GM23338 (cell line): Measurements from ENCODE around the gene SERPINB2. TPM values are rescaled to one million over a fixed set of nuclear protein-coding genes. Genes with fewer than 3 reads are reported as not detected.

Source experiments
- ATAC-seq: fragments of 200-7000 bp; cut with Tn5 transposase; 3 replicates; pipeline ENCODE4 v1.9.1; 2020
- DNase-seq: peaks from one replicate; pipeline ENCODE4 v3.0.0-alpha.2; 2015; ENCODE audit warnings: low spot score
- H2AFZ ChIP-seq: fragments of 200-600 bp; sonication (generic); 2 replicates; pipeline ENCODE4 v1.8.0; 2016; ENCODE audit warnings: antibody characterized with exemption, mild to moderate bottlenecking, moderate library complexity
- H3F3A ChIP-seq: fragments of 200-600 bp; sonication (generic); replicated peaks from 2 replicates; pipeline ENCODE4 v1.8.0; 2017; ENCODE audit warnings: antibody characterized with exemption, mixed run types, low read depth
- H3K27ac ChIP-seq: fragments of 200-600 bp; sonication (generic); 2 replicates; pipeline ENCODE4 v1.6.1; 2016; ENCODE audit warnings: low read depth
- H3K27me3 ChIP-seq: fragments of 200-600 bp; sonication (generic); 2 replicates; pipeline ENCODE4 v1.8.0; 2016; ENCODE audit warnings: mild to moderate bottlenecking, mixed run types, moderate library complexity; ENCODE audit not compliant: insufficient read depth
- H3K36me3 ChIP-seq: fragments of 200-600 bp; sonication (generic); 2 replicates; pipeline ENCODE4 v1.8.0; 2016; ENCODE audit warnings: mild to moderate bottlenecking; ENCODE audit not compliant: insufficient read depth
- H3K4me1 ChIP-seq: fragments of 200-600 bp; sonication (generic); 2 replicates; pipeline ENCODE4 v1.8.0; 2016; ENCODE audit warnings: mild to moderate bottlenecking, moderate library complexity; ENCODE audit not compliant: insufficient read depth
- H3K4me2 ChIP-seq: fragments of 200-600 bp; sonication (generic); 2 replicates; pipeline ENCODE4 v1.7.1; 2017; ENCODE audit warnings: mixed run types
- H3K4me3 ChIP-seq: fragments of 200-600 bp; sonication (generic); 2 replicates; pipeline ENCODE4 v1.6.1; 2016; ENCODE audit warnings: mixed run types
- H3K79me2 ChIP-seq: fragments of 200-600 bp; sonication (generic); replicated peaks from 2 replicates; pipeline ENCODE4 v1.8.0; 2017; ENCODE audit warnings: mild to moderate bottlenecking; ENCODE audit not compliant: insufficient read depth
- H3K9me2 ChIP-seq: fragments of 200-600 bp; sonication (generic); 2 replicates; pipeline ENCODE4 v1.8.0; 2017; ENCODE audit not compliant: insufficient read depth
- H4K20me1 ChIP-seq: fragments of 200-600 bp; sonication (generic); replicated peaks from 2 replicates; pipeline ENCODE4 v1.8.0; 2017; ENCODE audit warnings: mild to moderate bottlenecking; ENCODE audit not compliant: insufficient read depth
- H3K27ac Mint-ChIP-seq: 2 replicates; pipeline ENCODE4 v1.8.0; 2020; ENCODE audit warnings: inconsistent platforms, mild to moderate bottlenecking, moderate library complexity, mixed read lengths
- H3K27me3 Mint-ChIP-seq: 3 replicates; pipeline ENCODE4 v1.8.0; 2022; ENCODE audit warnings: low read depth, mild to moderate bottlenecking, moderate library complexity, mixed read lengths, inconsistent platforms; ENCODE audit not compliant: insufficient read depth, poor library complexity
- H3K36me3 Mint-ChIP-seq: 3 replicates; pipeline ENCODE4 v1.8.0; 2021; ENCODE audit warnings: low read depth, mild to moderate bottlenecking, inconsistent platforms, moderate library complexity, mixed read lengths
- H3K4me1 Mint-ChIP-seq: 3 replicates; pipeline ENCODE4 v1.8.0; 2020; ENCODE audit warnings: mild to moderate bottlenecking, inconsistent platforms, mixed read lengths
- H3K4me3 Mint-ChIP-seq: 3 replicates; pipeline ENCODE4 v1.8.0; 2021; ENCODE audit warnings: moderate library complexity, mild to moderate bottlenecking, inconsistent platforms, mixed read lengths
- H3K9me3 Mint-ChIP-seq: 3 replicates; pipeline ENCODE4 v1.8.0; 2020; ENCODE audit warnings: moderate library complexity, mild to moderate bottlenecking, inconsistent platforms, mixed read lengths
- CREB1 ChIP-seq: fragments of 250-450 bp; sonication (Bioruptor Pico); IDR thresholded peaks from 2 replicates; pipeline ENCODE4 v1.5.0; 2020; ENCODE audit warnings: low read depth, mild to moderate bottlenecking, moderate library complexity
- EZH2 ChIP-seq: fragments of 200-600 bp; sonication (generic); IDR thresholded peaks from one replicate; pipeline ENCODE4 v1.8.0; 2017; ENCODE audit warnings: antibody characterized with exemption, mild to moderate bottlenecking, low read depth; ENCODE audit not compliant: unreplicated experiment
- EZH2phosphoT487 ChIP-seq: fragments of 200-600 bp; sonication (generic); IDR thresholded peaks from one replicate; pipeline ENCODE4 v1.8.1; 2018; ENCODE audit warnings: antibody characterized with exemption; ENCODE audit not compliant: unreplicated experiment
- NANOG ChIP-seq: IDR thresholded peaks from 2 replicates; pipeline ENCODE4 v1.6.1; 2016; ENCODE audit warnings: antibody characterized with exemption, borderline replicate concordance
- ZNF114 ChIP-seq: fragments of 250-450 bp; sonication (Bioruptor Pico); IDR thresholded peaks from 2 replicates; pipeline ENCODE4 v1.5.0; 2020; ENCODE audit warnings: mild to moderate bottlenecking, moderate library complexity
- ZNF331 ChIP-seq: fragments of 250-450 bp; sonication (Bioruptor Pico); IDR thresholded peaks from 2 replicates; pipeline ENCODE4 v1.5.0; 2020; ENCODE audit warnings: low read depth, mild to moderate bottlenecking, moderate library complexity
- polyA plus RNA-seq: library from polyadenylated mRNA; unstranded; fragments of >200 nt; fragmentation: Nextera tagmentation; extraction: Ambion mirVana; gene quantifications from 2 replicates; pipeline ENCODE4 v1.2.1, GENCODE V29; 2016
- total RNA-seq: library from RNA; depleted of rRNA; stranded (reverse); fragments of >200 nt; shearing (Covaris generic); gene quantifications from 2 replicates; pipeline ENCODE4 v1.2.3, GENCODE V29; 2014
- TF ChIP-seq, protein P1 (sequence below): IDR thresholded peaks from one replicate; pipeline ENCODE4 v1.6.1; 2018; ENCODE audit warnings: antibody characterized with exemption; ENCODE audit not compliant: unreplicated experiment
- TF ChIP-seq, protein P2 (sequence below), 2 experiments: fragments of 200-600 bp in 1 of 2; sonication (generic) in 1 of 2; conservative IDR thresholded peaks; 2 replicates each; pipeline versions ENCODE4 v1.5.1 to v1.6.1; 2016 to 2017; ENCODE audit warnings: antibody characterized with exemption in 2 of 2, low read depth in 2 of 2, mild to moderate bottlenecking in 2 of 2, moderate library complexity in 1 of 2
- TF ChIP-seq, protein P3 (sequence below): fragments of 250-450 bp; sonication (Bioruptor Pico); IDR thresholded peaks from 2 replicates; pipeline ENCODE4 v1.5.0; 2020; ENCODE audit warnings: mild to moderate bottlenecking, moderate library complexity

The SERPINB2 gene
- total and polyA plus RNA-seq, 2 experiments from 2014 or later: not detected

DNA sequence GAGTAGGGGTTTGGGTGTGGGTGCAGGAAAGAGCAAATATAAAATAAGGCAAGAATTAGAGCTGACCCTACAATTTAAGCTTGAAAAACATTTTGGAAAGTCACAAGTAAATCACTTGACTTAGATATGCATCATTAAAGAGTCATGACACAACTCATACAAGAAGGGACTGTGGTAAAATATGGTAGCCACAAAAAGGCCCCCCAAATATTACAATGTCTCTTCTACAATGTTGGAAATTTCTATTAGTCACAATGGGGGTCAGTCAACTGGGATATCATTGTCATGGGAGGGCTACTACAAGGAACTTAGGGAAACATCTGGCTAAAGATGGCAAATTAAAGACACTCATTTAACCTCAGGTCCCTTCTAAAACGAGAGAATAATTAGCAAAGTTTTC, 15.7 kb upstream of the SERPINB2 start (continued):
- TF ChIP-seq, protein P1, sequence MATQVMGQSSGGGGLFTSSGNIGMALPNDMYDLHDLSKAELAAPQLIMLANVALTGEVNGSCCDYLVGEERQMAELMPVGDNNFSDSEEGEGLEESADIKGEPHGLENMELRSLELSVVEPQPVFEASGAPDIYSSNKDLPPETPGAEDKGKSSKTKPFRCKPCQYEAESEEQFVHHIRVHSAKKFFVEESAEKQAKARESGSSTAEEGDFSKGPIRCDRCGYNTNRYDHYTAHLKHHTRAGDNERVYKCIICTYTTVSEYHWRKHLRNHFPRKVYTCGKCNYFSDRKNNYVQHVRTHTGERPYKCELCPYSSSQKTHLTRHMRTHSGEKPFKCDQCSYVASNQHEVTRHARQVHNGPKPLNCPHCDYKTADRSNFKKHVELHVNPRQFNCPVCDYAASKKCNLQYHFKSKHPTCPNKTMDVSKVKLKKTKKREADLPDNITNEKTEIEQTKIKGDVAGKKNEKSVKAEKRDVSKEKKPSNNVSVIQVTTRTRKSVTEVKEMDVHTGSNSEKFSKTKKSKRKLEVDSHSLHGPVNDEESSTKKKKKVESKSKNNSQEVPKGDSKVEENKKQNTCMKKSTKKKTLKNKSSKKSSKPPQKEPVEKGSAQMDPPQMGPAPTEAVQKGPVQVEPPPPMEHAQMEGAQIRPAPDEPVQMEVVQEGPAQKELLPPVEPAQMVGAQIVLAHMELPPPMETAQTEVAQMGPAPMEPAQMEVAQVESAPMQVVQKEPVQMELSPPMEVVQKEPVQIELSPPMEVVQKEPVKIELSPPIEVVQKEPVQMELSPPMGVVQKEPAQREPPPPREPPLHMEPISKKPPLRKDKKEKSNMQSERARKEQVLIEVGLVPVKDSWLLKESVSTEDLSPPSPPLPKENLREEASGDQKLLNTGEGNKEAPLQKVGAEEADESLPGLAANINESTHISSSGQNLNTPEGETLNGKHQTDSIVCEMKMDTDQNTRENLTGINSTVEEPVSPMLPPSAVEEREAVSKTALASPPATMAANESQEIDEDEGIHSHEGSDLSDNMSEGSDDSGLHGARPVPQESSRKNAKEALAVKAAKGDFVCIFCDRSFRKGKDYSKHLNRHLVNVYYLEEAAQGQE: no peak
- TF ChIP-seq, protein P2, sequence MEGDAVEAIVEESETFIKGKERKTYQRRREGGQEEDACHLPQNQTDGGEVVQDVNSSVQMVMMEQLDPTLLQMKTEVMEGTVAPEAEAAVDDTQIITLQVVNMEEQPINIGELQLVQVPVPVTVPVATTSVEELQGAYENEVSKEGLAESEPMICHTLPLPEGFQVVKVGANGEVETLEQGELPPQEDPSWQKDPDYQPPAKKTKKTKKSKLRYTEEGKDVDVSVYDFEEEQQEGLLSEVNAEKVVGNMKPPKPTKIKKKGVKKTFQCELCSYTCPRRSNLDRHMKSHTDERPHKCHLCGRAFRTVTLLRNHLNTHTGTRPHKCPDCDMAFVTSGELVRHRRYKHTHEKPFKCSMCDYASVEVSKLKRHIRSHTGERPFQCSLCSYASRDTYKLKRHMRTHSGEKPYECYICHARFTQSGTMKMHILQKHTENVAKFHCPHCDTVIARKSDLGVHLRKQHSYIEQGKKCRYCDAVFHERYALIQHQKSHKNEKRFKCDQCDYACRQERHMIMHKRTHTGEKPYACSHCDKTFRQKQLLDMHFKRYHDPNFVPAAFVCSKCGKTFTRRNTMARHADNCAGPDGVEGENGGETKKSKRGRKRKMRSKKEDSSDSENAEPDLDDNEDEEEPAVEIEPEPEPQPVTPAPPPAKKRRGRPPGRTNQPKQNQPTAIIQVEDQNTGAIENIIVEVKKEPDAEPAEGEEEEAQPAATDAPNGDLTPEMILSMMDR (conservative IDR thresholded peaks at IDR 0.05; ENCODE audit: low read depth in 2 of 2): no peak
- TF ChIP-seq CREB1: no peak
- TF ChIP-seq NANOG: no peak
- no peak for TF ChIP-seq ZNF331
- TF ChIP-seq EZH2: no peak

DNA sequence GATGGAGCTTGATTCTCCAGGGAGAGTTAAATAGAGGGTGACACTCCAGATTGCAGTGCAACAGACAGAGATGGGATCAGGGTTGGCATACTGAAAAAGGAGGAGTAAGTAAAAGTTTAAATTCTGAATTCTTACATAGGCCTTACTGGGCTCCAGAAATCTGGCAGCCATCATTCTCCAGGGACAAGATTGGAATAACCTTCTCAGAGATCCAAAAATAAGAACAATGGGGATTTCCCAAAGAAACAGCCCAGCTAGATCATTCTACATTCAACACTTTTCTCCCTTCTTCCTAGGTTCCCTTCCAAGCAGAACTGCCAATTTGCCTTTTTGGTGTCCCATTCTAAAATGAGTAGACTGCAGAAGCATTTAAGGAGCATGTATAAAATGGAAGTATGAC, 14.9 kb upstream of the SERPINB2 start:
- H3K4me2 ChIP-seq: no peak overlapping the region
- no peaks in the 10 kb centered on the region for H3F3A ChIP-seq
- no peaks in the 10 kb centered on the region for H4K20me1 ChIP-seq
- H3K27me3 ChIP-seq: no peaks in the 10 kb centered on the region
- H3K4me3 ChIP-seq: no peak overlapping the region
- no peak for DNase-seq
- no peaks in the 10 kb centered on the region for H3K9me3 Mint-ChIP-seq
- H3K4me1 ChIP-seq: no peaks in the 10 kb centered on the region
- no peaks in the 10 kb centered on the region for H3K4me1 Mint-ChIP-seq
- peaks cover 6% of the 10 kb centered on the region for H3K27me3 Mint-ChIP-seq
- no peak overlapping the region for H2AFZ ChIP-seq
- no peaks in the 10 kb centered on the region for H3K9me2 ChIP-seq
- H3K27ac ChIP-seq: no peak overlapping the region
- H3K36me3 ChIP-seq: no peaks in the 10 kb centered on the region
- no peak overlapping the region for H3K4me3 Mint-ChIP-seq
- H3K79me2 ChIP-seq: no peaks in the 10 kb centered on the region
- no peak for ATAC-seq
- no peak overlapping the region for H3K27ac Mint-ChIP-seq
- H3K36me3 Mint-ChIP-seq: no peaks in the 10 kb centered on the region
- TF ChIP-seq, protein P1: no peak
- TF ChIP-seq EZH2 (no peak), NANOG (no peak), ZNF114 (CRISPR knock-in tag) (no peak), EZH2phosphoT487 (no peak)
- TF ChIP-seq, protein P3, sequence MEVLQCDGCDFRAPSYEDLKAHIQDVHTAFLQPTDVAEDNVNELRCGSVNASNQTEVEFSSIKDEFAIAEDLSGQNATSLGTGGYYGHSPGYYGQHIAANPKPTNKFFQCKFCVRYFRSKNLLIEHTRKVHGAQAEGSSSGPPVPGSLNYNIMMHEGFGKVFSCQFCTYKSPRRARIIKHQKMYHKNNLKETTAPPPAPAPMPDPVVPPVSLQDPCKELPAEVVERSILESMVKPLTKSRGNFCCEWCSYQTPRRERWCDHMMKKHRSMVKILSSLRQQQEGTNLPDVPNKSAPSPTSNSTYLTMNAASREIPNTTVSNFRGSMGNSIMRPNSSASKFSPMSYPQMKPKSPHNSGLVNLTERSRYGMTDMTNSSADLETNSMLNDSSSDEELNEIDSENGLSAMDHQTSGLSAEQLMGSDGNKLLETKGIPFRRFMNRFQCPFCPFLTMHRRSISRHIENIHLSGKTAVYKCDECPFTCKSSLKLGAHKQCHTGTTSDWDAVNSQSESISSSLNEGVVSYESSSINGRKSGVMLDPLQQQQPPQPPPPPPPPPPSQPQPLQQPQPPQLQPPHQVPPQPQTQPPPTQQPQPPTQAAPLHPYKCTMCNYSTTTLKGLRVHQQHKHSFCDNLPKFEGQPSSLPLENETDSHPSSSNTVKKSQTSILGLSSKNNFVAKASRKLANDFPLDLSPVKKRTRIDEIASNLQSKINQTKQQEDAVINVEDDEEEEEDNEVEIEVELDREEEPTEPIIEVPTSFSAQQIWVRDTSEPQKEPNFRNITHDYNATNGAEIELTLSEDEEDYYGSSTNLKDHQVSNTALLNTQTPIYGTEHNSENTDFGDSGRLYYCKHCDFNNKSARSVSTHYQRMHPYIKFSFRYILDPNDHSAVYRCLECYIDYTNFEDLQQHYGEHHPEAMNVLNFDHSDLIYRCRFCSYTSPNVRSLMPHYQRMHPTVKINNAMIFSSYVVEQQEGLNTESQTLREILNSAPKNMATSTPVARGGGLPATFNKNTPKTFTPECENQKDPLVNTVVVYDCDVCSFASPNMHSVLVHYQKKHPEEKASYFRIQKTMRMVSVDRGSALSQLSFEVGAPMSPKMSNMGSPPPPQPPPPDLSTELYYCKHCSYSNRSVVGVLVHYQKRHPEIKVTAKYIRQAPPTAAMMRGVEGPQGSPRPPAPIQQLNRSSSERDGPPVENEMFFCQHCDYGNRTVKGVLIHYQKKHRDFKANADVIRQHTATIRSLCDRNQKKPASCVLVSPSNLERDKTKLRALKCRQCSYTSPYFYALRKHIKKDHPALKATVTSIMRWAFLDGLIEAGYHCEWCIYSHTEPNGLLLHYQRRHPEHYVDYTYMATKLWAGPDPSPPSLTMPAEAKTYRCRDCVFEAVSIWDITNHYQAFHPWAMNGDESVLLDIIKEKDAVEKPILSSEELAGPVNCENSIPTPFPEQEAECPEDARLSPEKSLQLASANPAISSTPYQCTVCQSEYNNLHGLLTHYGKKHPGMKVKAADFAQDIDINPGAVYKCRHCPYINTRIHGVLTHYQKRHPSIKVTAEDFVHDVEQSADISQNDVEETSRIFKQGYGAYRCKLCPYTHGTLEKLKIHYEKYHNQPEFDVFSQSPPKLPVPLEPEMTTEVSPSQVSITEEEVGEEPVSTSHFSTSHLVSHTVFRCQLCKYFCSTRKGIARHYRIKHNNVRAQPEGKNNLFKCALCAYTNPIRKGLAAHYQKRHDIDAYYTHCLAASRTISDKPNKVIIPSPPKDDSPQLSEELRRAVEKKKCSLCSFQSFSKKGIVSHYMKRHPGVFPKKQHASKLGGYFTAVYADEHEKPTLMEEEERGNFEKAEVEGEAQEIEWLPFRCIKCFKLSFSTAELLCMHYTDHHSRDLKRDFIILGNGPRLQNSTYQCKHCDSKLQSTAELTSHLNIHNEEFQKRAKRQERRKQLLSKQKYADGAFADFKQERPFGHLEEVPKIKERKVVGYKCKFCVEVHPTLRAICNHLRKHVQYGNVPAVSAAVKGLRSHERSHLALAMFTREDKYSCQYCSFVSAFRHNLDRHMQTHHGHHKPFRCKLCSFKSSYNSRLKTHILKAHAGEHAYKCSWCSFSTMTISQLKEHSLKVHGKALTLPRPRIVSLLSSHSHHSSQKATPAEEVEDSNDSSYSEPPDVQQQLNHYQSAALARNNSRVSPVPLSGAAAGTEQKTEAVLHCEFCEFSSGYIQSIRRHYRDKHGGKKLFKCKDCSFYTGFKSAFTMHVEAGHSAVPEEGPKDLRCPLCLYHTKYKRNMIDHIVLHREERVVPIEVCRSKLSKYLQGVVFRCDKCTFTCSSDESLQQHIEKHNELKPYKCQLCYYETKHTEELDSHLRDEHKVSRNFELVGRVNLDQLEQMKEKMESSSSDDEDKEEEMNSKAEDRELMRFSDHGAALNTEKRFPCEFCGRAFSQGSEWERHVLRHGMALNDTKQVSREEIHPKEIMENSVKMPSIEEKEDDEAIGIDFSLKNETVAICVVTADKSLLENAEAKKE (CRISPR knock-in tag): no peak
